ENCODE data around the gene CCAR1.
"Not testable (repeated sequence)": the region's sequence is repeated elsewhere in the genome, so short reads cannot be mapped to it uniquely, and the experiment has no call there.

The CCAR1 gene

DNA sequence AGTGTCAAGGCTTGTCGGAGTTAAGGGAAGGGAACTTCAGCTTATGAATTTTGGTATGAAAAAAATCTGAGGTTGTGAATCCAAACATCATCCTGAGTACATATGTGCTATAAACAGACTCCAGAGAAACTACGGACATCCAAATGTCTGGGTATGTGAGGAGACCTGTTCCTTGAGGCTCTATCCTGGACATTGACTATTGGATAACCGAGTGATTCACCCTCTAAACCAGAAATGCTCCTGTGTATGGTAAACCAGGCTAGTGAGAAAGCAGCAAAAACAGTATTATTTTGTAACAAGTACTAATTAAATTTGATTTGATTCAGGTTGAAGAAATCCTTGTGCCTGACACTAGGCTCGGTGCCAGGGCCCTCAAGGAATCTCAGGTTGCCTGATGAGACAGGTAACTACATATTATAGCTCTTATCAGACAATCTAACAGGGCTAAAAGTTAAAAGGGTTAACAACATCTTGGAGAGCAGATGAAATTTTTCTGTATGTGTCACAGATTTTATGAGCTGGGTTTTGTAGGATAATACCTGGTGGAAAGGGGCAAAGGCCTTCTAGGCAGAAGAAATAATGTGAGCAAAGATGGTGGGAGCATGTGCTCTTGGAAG, 95.9 kb downstream of the CCAR1 start:
- TF ChIP-seq, protein P1, sequence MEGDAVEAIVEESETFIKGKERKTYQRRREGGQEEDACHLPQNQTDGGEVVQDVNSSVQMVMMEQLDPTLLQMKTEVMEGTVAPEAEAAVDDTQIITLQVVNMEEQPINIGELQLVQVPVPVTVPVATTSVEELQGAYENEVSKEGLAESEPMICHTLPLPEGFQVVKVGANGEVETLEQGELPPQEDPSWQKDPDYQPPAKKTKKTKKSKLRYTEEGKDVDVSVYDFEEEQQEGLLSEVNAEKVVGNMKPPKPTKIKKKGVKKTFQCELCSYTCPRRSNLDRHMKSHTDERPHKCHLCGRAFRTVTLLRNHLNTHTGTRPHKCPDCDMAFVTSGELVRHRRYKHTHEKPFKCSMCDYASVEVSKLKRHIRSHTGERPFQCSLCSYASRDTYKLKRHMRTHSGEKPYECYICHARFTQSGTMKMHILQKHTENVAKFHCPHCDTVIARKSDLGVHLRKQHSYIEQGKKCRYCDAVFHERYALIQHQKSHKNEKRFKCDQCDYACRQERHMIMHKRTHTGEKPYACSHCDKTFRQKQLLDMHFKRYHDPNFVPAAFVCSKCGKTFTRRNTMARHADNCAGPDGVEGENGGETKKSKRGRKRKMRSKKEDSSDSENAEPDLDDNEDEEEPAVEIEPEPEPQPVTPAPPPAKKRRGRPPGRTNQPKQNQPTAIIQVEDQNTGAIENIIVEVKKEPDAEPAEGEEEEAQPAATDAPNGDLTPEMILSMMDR (IDR thresholded peaks at IDR 0.05; ENCODE audit: low read length, missing control alignments), result no peak

DNA sequence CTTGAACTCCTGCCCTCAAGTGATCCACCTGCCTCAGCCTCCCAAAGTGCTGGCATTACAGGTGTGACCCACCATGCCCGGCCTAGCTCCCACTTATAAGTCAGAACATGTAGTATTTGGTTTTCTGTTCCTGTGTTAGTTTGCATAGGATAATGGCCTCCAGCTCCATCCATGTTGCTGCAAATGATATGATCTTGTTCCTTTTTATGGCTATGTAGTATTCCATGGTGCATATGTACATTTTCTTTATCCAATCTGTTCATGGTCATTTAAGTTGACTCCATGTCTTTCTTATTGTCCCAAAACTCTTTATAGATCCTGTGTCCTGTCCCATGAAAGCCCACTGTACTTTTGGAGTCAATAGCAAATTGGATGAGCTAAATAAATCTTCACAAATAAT, 99.3 kb downstream of the CCAR1 start:
- not testable (repeated sequence) for H3K4me3 ChIP-seq (replicated peaks; ENCODE audit: low read depth, low read length); DNase-seq (ENCODE audit: low read depth)

More for the DNA sequence above, 95.9 kb downstream of the CCAR1 start:
- H3K4me3 ChIP-seq (replicated peaks; ENCODE audit: low read depth, low read length), result no peak overlapping the region
- no peak for DNase-seq (ENCODE audit: low read depth)

DNA sequence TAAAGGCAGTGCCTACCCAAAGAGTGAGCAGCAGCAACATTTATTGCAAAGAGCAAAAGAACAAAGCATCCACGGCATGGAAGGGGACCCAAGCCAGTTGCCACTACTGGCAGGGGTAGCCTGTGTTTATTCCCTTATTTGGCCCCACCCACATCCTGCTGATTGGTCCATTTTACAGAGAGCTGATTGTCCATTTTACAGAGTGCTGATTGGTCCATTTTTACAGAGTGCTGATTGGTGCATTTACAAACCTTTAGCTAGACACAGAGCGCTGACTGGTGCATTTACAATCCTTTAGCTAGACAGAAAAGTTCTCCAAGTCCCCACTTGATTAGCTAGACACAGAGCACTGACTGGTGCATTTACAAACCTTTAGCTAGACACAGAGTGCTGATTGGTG, 101.6 kb downstream of the CCAR1 start:
- not testable (repeated sequence) for H3K4me3 ChIP-seq (replicated peaks; ENCODE audit: low read depth, low read length); DNase-seq (ENCODE audit: low read depth)

DNA sequence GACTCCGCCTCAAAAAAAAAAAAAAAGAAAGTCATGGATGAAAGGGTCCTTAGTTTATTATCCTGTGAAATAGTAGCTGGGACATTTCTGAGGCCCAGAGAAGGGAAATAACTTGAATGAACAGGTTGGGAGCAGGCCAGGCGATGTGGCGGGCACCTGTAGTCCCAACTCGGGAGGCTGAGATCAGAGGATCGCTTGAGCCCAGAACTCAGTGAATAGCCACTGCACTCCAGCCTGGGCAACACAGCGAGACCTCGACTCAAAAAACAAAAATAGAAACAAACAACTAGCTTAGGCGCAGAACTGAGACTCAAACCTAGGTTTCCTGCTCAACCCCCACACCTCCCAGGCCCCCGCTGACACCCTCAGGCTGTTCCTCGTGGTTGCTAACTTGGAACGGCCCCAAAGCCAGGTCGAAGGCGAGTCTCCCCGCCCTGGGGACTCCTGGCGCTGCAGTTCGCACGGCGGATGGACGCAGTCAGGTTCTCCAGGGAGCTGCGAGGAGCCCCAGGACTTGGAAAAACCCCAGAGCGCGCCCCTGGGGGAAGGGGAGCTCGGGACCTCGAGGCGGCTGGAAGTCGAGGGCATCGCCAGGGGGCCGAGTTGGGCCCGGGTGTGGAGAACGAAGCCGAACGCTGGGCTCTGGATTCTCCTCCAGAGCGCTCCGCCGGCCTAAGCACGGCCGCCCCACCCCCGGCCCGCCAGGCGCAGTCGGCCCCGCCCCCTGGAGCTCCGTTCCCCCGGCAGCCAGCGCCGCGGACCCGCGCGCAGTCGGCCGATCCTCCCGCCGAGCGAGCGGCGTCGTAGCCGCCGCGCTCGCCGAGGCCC, 105.9 kb downstream of the CCAR1 start, which contains the start of gene STOX1:
Gene STOX1 (plus strand): TSS at position 768 of the 828 bp plus-strand sequence. CDS start 93 bp downstream, outside the sequence.
- TF ChIP-seq, protein P1 (IDR thresholded peaks at IDR 0.05; ENCODE audit: low read length, missing control alignments), result no peak
- H3K4me3 ChIP-seq (replicated peaks; ENCODE audit: low read depth, low read length), result peak within 1 kb of the TSS; percentile 55

DNA sequence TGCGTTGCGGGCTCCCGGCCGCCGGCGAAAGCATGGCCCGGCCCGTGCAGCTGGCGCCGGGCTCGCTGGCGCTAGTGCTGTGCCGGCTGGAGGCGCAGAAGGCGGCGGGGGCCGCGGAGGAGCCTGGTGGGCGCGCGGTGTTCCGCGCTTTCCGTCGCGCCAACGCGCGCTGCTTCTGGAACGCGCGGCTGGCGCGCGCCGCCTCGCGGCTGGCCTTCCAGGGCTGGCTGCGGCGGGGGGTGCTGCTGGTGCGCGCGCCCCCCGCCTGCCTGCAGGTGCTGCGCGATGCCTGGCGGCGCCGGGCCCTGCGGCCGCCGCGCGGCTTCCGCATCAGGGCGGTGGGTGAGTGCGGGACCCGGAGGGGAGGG, 106.5 kb downstream of the CCAR1 start:
- not testable (repeated sequence) for H3K4me3 ChIP-seq (replicated peaks; ENCODE audit: low read depth, low read length); DNase-seq (ENCODE audit: low read depth)

More for the DNA sequence above, 105.9 kb downstream of the CCAR1 start, which contains the start of gene STOX1:
- peak; percentile 53 for DNase-seq (ENCODE audit: low read depth)

DNA sequence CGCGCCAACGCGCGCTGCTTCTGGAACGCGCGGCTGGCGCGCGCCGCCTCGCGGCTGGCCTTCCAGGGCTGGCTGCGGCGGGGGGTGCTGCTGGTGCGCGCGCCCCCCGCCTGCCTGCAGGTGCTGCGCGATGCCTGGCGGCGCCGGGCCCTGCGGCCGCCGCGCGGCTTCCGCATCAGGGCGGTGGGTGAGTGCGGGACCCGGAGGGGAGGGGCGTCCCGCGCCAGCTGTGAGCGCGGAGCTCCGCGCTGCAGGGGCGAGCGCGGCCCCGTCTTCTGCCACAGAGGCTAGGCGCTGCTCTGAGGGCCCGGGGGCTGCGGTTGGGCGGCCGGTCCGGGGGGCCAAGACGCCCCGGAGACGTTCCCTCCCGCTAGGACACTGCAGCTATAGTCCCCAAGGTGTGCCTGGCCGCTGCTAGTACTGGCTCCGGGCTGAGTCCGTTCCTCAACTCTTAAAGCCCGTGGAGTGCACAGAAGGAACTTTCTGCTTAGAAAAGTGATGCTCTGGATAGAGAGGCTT, 107.1 kb downstream of the CCAR1 start:
- peak overlapping the region; percentile 14 for H3K4me3 ChIP-seq (replicated peaks; ENCODE audit: low read depth, low read length)
- DNase-seq (ENCODE audit: low read depth), result not testable (repeated sequence)

DNA sequence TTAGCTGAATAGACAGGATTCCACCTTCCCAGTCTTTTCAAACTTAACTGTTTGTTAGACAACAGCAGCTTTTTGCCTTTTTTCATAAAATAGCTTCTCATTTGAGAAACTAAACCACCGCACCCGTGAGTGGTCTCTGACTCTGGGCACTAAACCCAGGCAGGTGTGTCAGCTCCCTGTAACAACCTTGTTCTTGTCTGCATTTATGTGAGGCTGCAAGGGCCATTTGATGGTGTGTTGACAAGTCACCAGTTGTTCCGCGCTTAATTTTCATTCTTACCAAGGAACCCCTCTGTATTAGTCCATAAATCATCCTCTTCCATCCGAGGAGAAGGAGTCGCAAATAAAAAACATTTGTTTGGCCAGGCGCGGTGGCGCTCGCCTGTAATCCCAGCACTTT, 107.8 kb downstream of the CCAR1 start:
- DNase-seq (ENCODE audit: low read depth), result no peak
- no peak overlapping the region for H3K4me3 ChIP-seq (replicated peaks; ENCODE audit: low read depth, low read length)
- TF ChIP-seq, protein P1 (IDR thresholded peaks at IDR 0.05; ENCODE audit: low read length, missing control alignments), result no peak

DNA sequence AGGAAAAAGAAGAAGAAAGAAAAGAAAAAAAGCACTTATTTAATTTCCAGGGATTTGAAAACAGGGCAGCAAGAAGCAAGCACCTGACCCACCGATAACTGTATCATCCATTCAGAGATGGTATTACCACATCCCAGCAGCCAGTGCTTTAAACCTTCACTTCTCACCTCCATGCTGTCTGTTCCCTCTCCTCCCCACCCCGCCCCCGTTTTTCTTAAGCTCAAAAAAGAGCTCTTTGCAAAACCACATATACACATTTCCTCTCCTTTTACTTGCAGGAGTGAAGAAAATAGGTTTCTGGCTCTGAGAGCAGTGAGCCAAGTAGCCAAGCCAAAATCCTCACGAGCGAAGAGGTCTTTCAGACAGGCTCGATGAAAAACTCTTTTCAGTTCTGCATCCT, 108.5 kb downstream of the CCAR1 start:
- no peak for DNase-seq (ENCODE audit: low read depth)

More for the DNA sequence above, 108.5 kb downstream of the CCAR1 start:
- TF ChIP-seq, protein P1 (IDR thresholded peaks at IDR 0.05; ENCODE audit: low read length, missing control alignments), result no peak
- H3K4me3 ChIP-seq (replicated peaks; ENCODE audit: low read depth, low read length), result no peak overlapping the region
